Subcutaneous abdominal adipose tissue (tissue), 5 donors: ENCODE measurements around the gene REXO2.

Experiments used
- H3K27ac ChIP-seq: one replicate; pipeline ENCODE4 v1.7.0; 2013; ENCODE audit warnings: low read depth, mild to moderate bottlenecking, inconsistent platforms, low read length, moderate library complexity
- H3K27me3 ChIP-seq, 5 donors: one replicate each; pipeline ENCODE4 v1.7.0; 2013; ENCODE audit warnings: low read length in 5 of 5, inconsistent platforms in 1 of 5; ENCODE audit not compliant: control insufficient read depth in 5 of 5, insufficient read depth in 4 of 5
- H3K36me3 ChIP-seq, 5 donors: one replicate each; pipeline ENCODE4 v1.7.0; 2013; ENCODE audit warnings: low read length in 5 of 5; ENCODE audit not compliant: control insufficient read depth in 5 of 5, insufficient read depth in 5 of 5
- H3K4me1 ChIP-seq, 5 donors: one replicate each; pipeline ENCODE4 v1.7.0; 2013; ENCODE audit warnings: low read length in 5 of 5, mild to moderate bottlenecking in 3 of 5, moderate library complexity in 1 of 5; ENCODE audit not compliant: control insufficient read depth in 5 of 5, insufficient read depth in 5 of 5
- H3K4me3 ChIP-seq, 5 donors: one replicate each; pipeline ENCODE4 v1.7.0; 2013; ENCODE audit warnings: low read length in 5 of 5, low read depth in 1 of 5
- H3K9ac ChIP-seq, 5 donors: one replicate each; pipeline ENCODE4 v1.7.0; 2013; ENCODE audit warnings: low read length in 5 of 5, mild to moderate bottlenecking in 4 of 5, moderate library complexity in 3 of 5
- H3K9me3 ChIP-seq, 5 donors: one replicate each; pipeline ENCODE4 v1.7.0; 2013; ENCODE audit warnings: low read length in 5 of 5; ENCODE audit not compliant: control insufficient read depth in 5 of 5
- donor health status: healthy.
- donor health status: healthy.
- donor health status: healthy.
- donor health status: healthy.
- donor health status: healthy.

REXO2 gene

DNA sequence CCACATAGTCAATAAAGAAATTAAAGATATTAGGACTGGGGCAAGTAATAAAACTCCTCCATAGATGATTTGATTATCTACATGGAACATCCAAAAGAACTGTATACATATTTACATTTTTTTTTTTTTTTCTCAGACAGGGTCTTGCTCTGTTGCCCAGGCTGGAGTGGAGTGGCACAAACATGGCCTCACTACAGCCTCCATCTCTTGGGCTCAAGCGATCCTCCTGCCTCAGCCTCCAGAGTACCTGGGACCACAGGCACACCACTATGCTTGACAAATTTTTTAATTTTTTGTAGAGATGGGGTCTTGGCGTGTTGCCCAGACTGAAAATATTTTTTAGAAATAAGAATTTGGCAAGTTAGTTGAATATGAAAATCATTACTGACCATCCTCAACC, 24.7 kb downstream of the REXO2 start:
- H3K4me3 ChIP-seq = no peak overlapping the region
- no peaks in the 10 kb centered on the region for H3K27me3 ChIP-seq
- no peaks in the 10 kb centered on the region for H3K4me1 ChIP-seq
- H3K9me3 ChIP-seq = peaks cover 0 to 8% (median 4%) of the 10 kb centered on the region in 5 donors
- no peak overlapping the region for H3K27ac ChIP-seq
- H3K9ac ChIP-seq = no peak overlapping the region
- H3K36me3 ChIP-seq = peaks cover 0 to 7% (median 0%) of the 10 kb centered on the region in 5 donors

GRCh38 chr11:114466742-114467141, 27.5 kb downstream of the REXO2 start:
- Histone ChIP-seq H3K36me3 (peaks cover 0 to 2% (median 0%) of the 10 kb centered on the region in 5 donors), H3K4me1 (no peaks in the 10 kb centered on the region), H3K27me3 (no peaks in the 10 kb centered on the region), H3K4me3 (no peak overlapping the region), H3K9me3 (peaks cover 0 to 8% (median 4%) of the 10 kb centered on the region in 5 donors), H3K27ac (no peak overlapping the region), H3K9ac (no peak overlapping the region)

- Histone ChIP-seq H3K9ac (no peak overlapping the region), H3K27ac (no peak overlapping the region), H3K27me3 (no peaks in the 10 kb centered on the region), H3K4me3 (no peak overlapping the region), H3K4me1 (no peaks in the 10 kb centered on the region), H3K36me3 (no peaks in the 10 kb centered on the region), H3K9me3 (peaks cover 0 to 2% (median 0%) of the 10 kb centered on the region in 5 donors)
Observed at GRCh38 chr11:114472661-114473060, 33.4 kb downstream of the REXO2 start.

- Histone ChIP-seq H3K4me3 (no peak overlapping the region), H3K36me3 (no peaks in the 10 kb centered on the region), H3K9me3 (no peaks in the 10 kb centered on the region), H3K27ac (no peak overlapping the region), H3K27me3 (no peaks in the 10 kb centered on the region), H3K4me1 (no peaks in the 10 kb centered on the region), H3K9ac (no peak overlapping the region)
Observed at GRCh38 chr11:114478001-114478410, 38.7 kb downstream of the REXO2 start.

DNA sequence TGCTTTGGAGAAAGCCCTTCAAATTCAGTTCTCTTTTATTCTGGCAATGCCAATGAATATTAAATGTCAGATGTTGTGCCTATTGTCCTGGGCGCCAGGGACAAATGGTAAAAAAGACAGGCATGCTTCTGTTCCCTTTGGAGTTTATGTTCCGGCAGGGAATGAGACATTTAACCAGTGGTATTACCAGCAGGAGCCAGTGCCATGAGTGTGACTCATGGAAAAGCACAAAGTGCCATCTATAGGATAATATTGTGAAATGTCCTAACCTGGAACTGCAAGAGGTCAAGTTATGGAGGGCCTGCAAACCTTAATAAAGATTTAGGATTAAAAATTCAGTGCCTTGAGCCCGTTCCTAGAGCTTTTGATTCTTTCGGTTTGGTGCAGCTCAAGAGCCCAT, 39.5 kb downstream of the REXO2 start:
- Histone ChIP-seq H3K36me3 (no peaks in the 10 kb centered on the region), H3K9me3 (no peaks in the 10 kb centered on the region), H3K27me3 (no peaks in the 10 kb centered on the region), H3K4me3 (no peak overlapping the region), H3K27ac (no peak overlapping the region), H3K4me1 (no peaks in the 10 kb centered on the region), H3K9ac (no peak overlapping the region)

DNA sequence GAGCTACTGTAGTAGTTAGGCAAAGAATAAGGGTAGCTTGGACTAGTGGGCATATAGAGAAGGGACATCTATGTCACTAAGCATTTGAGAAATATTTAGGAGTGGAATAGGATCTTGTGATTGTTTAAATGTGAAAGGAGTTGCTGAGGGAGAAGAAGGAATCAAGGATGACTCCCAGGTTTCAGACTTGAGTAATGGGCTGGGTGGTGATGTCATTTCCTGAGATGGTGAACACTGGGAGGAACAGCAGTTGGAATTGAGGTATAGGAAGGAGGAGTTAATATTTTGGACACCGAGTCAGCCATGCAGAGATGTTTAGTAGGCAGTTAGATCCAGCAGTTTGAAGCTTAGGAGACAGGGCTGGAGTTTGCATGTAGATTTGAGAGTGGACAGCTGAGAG, 40.1 kb downstream of the REXO2 start:
- Histone ChIP-seq H3K9me3 (no peaks in the 10 kb centered on the region), H3K4me3 (no peak overlapping the region), H3K4me1 (no peaks in the 10 kb centered on the region), H3K9ac (no peak overlapping the region), H3K27ac (no peak overlapping the region), H3K27me3 (no peaks in the 10 kb centered on the region), H3K36me3 (no peaks in the 10 kb centered on the region)

DNA sequence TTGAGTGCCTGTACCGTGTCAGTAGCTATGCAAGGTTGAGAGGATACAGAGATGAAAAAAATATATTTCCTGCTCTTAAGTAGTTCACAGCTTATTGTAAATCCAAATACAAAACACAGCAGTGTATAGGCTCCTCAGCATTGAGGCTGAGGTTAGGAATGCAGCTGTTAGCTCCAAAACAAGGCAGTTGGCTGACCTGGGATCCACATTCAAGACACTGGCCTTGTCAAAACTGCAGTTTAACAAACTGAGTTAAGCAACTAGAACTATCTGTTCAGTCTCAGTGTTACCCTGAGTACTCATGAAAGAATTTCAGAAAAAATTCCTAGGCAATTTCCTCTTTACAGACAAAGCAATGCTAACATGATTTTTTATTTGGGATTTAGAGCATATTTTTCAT, 42.8 kb downstream of the REXO2 start:
- Histone ChIP-seq H3K9me3 (no peaks in the 10 kb centered on the region), H3K9ac (no peak overlapping the region), H3K4me3 (no peak overlapping the region), H3K27ac (no peak overlapping the region), H3K27me3 (no peaks in the 10 kb centered on the region), H3K4me1 (no peaks in the 10 kb centered on the region), H3K36me3 (no peaks in the 10 kb centered on the region)

DNA sequence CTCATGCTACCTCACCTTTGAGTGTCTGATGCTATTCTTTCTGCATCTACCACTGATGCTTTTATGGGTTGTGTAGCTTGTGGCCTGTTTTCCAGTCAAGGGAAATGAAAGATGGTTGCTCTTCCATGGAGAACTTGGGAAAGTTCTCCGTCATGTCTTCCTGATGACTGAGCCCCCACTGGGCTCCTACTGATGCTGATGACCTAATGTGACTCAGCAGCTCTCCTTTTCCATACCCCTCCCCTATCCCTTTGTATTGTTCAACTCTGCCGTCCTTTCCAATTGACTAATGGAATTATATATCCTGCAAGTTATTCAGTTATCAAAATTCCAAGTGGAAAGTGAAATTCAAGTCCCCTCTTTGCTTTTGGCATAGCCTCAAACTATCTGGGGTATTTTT, 44.7 kb downstream of the REXO2 start:
- Histone ChIP-seq H3K4me1 (no peaks in the 10 kb centered on the region), H3K27me3 (no peaks in the 10 kb centered on the region), H3K9ac (no peak overlapping the region), H3K9me3 (no peaks in the 10 kb centered on the region), H3K27ac (no peak overlapping the region), H3K4me3 (no peak overlapping the region), H3K36me3 (no peaks in the 10 kb centered on the region)

GRCh38 chr11:114496915-114497314, 57.6 kb downstream of the REXO2 start:
- no peak overlapping the region for H3K27ac ChIP-seq
- no peaks in the 10 kb centered on the region for H3K9me3 ChIP-seq
- no peak overlapping the region for H3K9ac ChIP-seq
- H3K27me3 ChIP-seq = no peaks in the 10 kb centered on the region
- H3K4me1 ChIP-seq = no peaks in the 10 kb centered on the region
- no peaks in the 10 kb centered on the region for H3K36me3 ChIP-seq
- no peak overlapping the region for H3K4me3 ChIP-seq

DNA sequence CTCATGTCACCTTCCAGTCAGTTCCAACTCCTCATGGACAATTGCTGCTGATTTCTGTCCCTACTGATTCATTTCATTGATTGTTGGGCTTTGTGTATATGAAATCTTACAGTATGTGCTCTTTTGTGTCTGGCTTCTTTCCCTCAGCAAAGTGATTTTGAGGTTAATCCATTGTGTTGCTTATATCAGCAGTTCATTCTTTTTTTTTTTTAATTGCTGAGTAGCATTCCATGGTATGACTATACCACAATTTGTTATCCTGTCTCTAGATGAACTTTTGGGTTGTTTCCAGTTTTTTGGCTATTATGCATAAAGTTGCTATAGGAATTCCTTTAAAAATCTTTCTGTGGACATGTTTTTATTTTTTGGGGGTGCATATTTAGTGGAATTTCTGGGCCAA, 60.5 kb downstream of the REXO2 start:
- H3K9me3 ChIP-seq = no peaks in the 10 kb centered on the region
- no peaks in the 10 kb centered on the region for H3K4me1 ChIP-seq
- peaks cover 0 to 3% (median 0%) of the 10 kb centered on the region in 5 donors for H3K27me3 ChIP-seq
- no peaks in the 10 kb centered on the region for H3K36me3 ChIP-seq
- no peak overlapping the region for H3K9ac ChIP-seq
- no peak overlapping the region for H3K27ac ChIP-seq
- no peak overlapping the region for H3K4me3 ChIP-seq
